Adrenal gland (tissue), 12 donors: ENCODE data around the gene PODXL. TPM values are rescaled to one million over a fixed set of nuclear protein-coding genes. Genes with fewer than 3 reads are reported as not detected.

Source experiments
- DNase-seq, 7 donors: peaks; one replicate each; pipeline ENCODE4 v3.0.0-alpha.2; 2019 to 2020
- H3K27ac ChIP-seq, 5 donors: fragments of 200-600 bp; sonication (generic) in 4 of 5; 1 replicate in 3 of 5; 2 replicates in 2 of 5; pipeline versions ENCODE4 v1.5.1 to v1.8.0; 2016 to 2020; ENCODE audit warnings: mild to moderate bottlenecking in 1 of 5
- H3K27me3 ChIP-seq: fragments of 200-600 bp; 2 replicates; pipeline ENCODE4 v1.8.0; 2021
- H3K36me3 ChIP-seq, 2 donors: fragments of 200-600 bp; replicated peaks in 1 of 2; 1 replicate in 1 of 2; 2 replicates in 1 of 2; pipeline versions ENCODE4 v1.5.1 to v1.8.0; 2018 to 2022
- H3K4me1 ChIP-seq, 2 donors: fragments of 200-600 bp; replicated peaks in 1 of 2; 1 replicate in 1 of 2; 2 replicates in 1 of 2; pipeline versions ENCODE4 v1.5.1 to v1.8.0; 2018 to 2021
- H3K4me3 ChIP-seq, 4 donors: fragments of 200-600 bp; sonication (generic) in 3 of 4; one replicate each; pipeline ENCODE4 v1.5.1; 2016 to 2018
- H3K9me3 ChIP-seq, 3 donors: fragments of 200-600 bp; sonication (generic) in 1 of 3; replicated peaks in 1 of 3; 1 replicate in 2 of 3; 2 replicates in 1 of 3; pipeline versions ENCODE4 v1.5.1 to v1.8.0; 2016 to 2021
- CTCF ChIP-seq, 6 experiments: fragments of 450-650 bp in 4 of 6; fragments of 200-600 bp in 2 of 6; sonication (generic) in 1 of 6; IDR thresholded peaks; 1 replicate in 5 of 6; 2 replicates in 1 of 6; pipeline versions ENCODE4 v1.5.1 to v1.8.0; 2016 to 2021; ENCODE audit warnings: antibody characterized with exemption in 6 of 6, mild to moderate bottlenecking in 2 of 6, moderate library complexity in 1 of 6
- POLR2A ChIP-seq, 2 donors: fragments of 450-650 bp; IDR thresholded peaks; one replicate each; pipeline ENCODE4 v1.6.1; 2017; ENCODE audit warnings: antibody characterized with exemption in 2 of 2, mild to moderate bottlenecking in 2 of 2, moderate library complexity in 1 of 2
- whole genome bisulfite sequencing, 4 donors: extraction: QIAGEN DNeasy Blood & Tissue Kit in 2 of 4; methylation state at CpG; one replicate each; pipeline versions ENCODE4 v1.1.5 to v1.1.7; 2013 to 2017; 5-methylcytosine and 5-hydroxymethylcytosine counted together
- intact Hi-C, 2 donors: fragments of 100-400 bp; cut with DNase I; formaldehyde crosslinking; loops; one replicate each; pipeline versions ENCODE4 v1.14.1 to v1.15.0; 2022 to 2023
- polyA plus RNA-seq, 3 donors: library from polyadenylated mRNA; stranded (reverse); fragments of 200-250 nt in 2 of 3; fragments of 350-450 nt in 1 of 3; fragmentation: Illumina TruSeq in 1 of 3; extraction: RNeasy Lipid Tissue Mini Kit (QIAGEN cat#74804) in 1 of 3; gene quantifications; one replicate each; pipeline ENCODE4 v1.2.3, GENCODE V29; 2013 to 2014
- total RNA-seq, 9 donors: library from RNA; depleted of rRNA in 4 of 9; stranded (reverse); fragments of >200 nt in 4 of 9; fragments of 120-200 nt in 1 of 9; fragmentation: NEBNext Ultra II Directional in 1 of 9; extraction: Animal tissue kit (Norgen Biotek cat#: 25700) in 1 of 9; gene quantifications; one replicate each; pipeline versions ENCODE4 v1.1.0 to v1.2.4, GENCODE V29; 2013 to 2023
- donor health status: healthy with polysubstance abuse.
- donor health status: Bipolar disorder and iron deficiency.
- donor health status: DM: yes; HTN: yes; CAD: no.
- donor health status: DM: no; HTN: no; CAD: no.
- donor health status: DM: no; HTN: no; CAD: no.
- donor health status: DM: yes; HTN: yes; CAD: no.

Gene PODXL
- total and polyA plus RNA-seq, 12 donors = 7.0 to 99.6 (median 35.6) TPM

GRCh38 chr7:131489196-131489595, 67.2 kb downstream of the PODXL start:
- H3K27me3 ChIP-seq = no peaks in the 10 kb centered on the region
- no peak for DNase-seq
- no peaks in the 10 kb centered on the region for H3K36me3 ChIP-seq
- TF ChIP-seq CTCF (IDR thresholded peaks at IDR 0.05) (no peak), POLR2A (IDR thresholded peaks at IDR 0.05) (no peak)
- no peak overlapping the region for H3K4me3 ChIP-seq
- 74 to 90% (median 85%) methylated on average over 1 of the region's 1 CpG for WGBS, 4 donors
- H3K9me3 ChIP-seq = no peaks in the 10 kb centered on the region
- H3K4me1 ChIP-seq = peaks cover 0 to 10% of the 10 kb centered on the region in 2 donors
- no peak overlapping the region for H3K27ac ChIP-seq
- intact Hi-C loops = no loop called here

- 56 to 80% (median 58%) methylated on average over 2 of the region's 2 CpGs for WGBS, 4 donors
Observed at GRCh38 chr7:131488361-131488760, 68.1 kb downstream of the PODXL start.

GRCh38 chr7:131487217-131487616, 69.2 kb downstream of the PODXL start:
- H3K36me3 ChIP-seq = no peaks in the 10 kb centered on the region
- H3K27ac ChIP-seq = no peak overlapping the region
- intact Hi-C loops = no loop called here
- H3K9me3 ChIP-seq = no peaks in the 10 kb centered on the region
- 77 to 89% (median 80%) methylated on average over 1 of the region's 1 CpG for WGBS, 4 donors
- TF ChIP-seq POLR2A (IDR thresholded peaks at IDR 0.05) (no peak), CTCF (IDR thresholded peaks at IDR 0.05) (no peak)
- no peak for DNase-seq
- H3K27me3 ChIP-seq = no peaks in the 10 kb centered on the region
- H3K4me1 ChIP-seq = peaks cover 0 to 10% of the 10 kb centered on the region in 2 donors
- H3K4me3 ChIP-seq = no peak overlapping the region

More at GRCh38 chr7:131488361-131488760, 68.1 kb downstream of the PODXL start:
- H3K4me3 ChIP-seq = no peak overlapping the region
- DNase-seq = no peak
- no peaks in the 10 kb centered on the region for H3K27me3 ChIP-seq
- no peak overlapping the region for H3K27ac ChIP-seq
- H3K36me3 ChIP-seq = no peaks in the 10 kb centered on the region
- TF ChIP-seq CTCF (IDR thresholded peaks at IDR 0.05) (peak in 4 of 6 experiments; percentile 16 to 34 (median 22)), POLR2A (IDR thresholded peaks at IDR 0.05) (no peak)
- H3K9me3 ChIP-seq = no peaks in the 10 kb centered on the region
- intact Hi-C loops = no loop called here
- peaks cover 0 to 10% of the 10 kb centered on the region in 2 donors for H3K4me1 ChIP-seq

GRCh38 chr7:131486346-131486745, 70.1 kb downstream of the PODXL start:
- intact Hi-C loops = no loop called here
- Histone ChIP-seq H3K36me3 (no peaks in the 10 kb centered on the region), H3K4me1 (peaks cover 0 to 10% of the 10 kb centered on the region in 2 donors), H3K4me3 (no peak overlapping the region), H3K27me3 (no peaks in the 10 kb centered on the region), H3K27ac (no peak overlapping the region), H3K9me3 (no peaks in the 10 kb centered on the region)
- WGBS, 4 donors = 79 to 94% (median 91%) methylated on average over 2 of the region's 2 CpGs
- DNase-seq = no peak
- TF ChIP-seq CTCF (IDR thresholded peaks at IDR 0.05) (no peak), POLR2A (IDR thresholded peaks at IDR 0.05) (no peak)
